SK-N-SH (cell line): ENCODE data around the gene COL2A1. TPM values are rescaled to one million over a fixed set of nuclear protein-coding genes. Genes with fewer than 3 reads are reported as not detected.

Experiments
- CTCF ChIA-PET: fragments of 300-600, 350-600 bp; formaldehyde crosslinking; extraction: SDS; loops from one replicate; lab custom pipeline; 2021; lab: Yijun Ruan, JAX
- POLR2A ChIA-PET: fragments of 350-600 bp; sonication (Branson Sonifier 250); formaldehyde crosslinking; extraction: SDS; loops from one replicate; lab custom pipeline; 2020; ENCODE audit warnings: antibody characterized with exemption, inconsistent platforms; lab: Yijun Ruan, JAX
- DNase-seq: peaks from one replicate; pipeline ENCODE4 v3.0.0; 2012
- H2AFZ ChIP-seq: fragments of 200-600 bp; sonication (generic); 2 replicates; pipeline ENCODE4 v1.8.1; 2016; ENCODE audit warnings: antibody characterized with exemption, mild to moderate bottlenecking, low read depth
- H3F3A ChIP-seq: fragments of 200-600 bp; sonication (generic); replicated peaks from 2 replicates; pipeline ENCODE3; 2016; ENCODE audit warnings: antibody characterized with exemption, mild to moderate bottlenecking; ENCODE audit not compliant: insufficient read depth
- H3K27ac ChIP-seq, 2 experiments: fragments of 200-500 bp in 1 of 2; fragments of 200-600 bp in 1 of 2; sonication (Bioruptor generic) in 1 of 2; sonication (generic), shearing (Covaris generic) in 1 of 2; 2 replicates each; pipeline versions ENCODE4 v1.5.1 to v1.6.1; 2014 to 2016; ENCODE audit warnings: low read depth in 2 of 2, inconsistent platforms in 1 of 2, low read length in 1 of 2, mild to moderate bottlenecking in 1 of 2, mixed read lengths in 1 of 2
- H3K27me3 ChIP-seq: fragments of 200-600 bp; sonication (generic), shearing (Covaris generic); 2 replicates; pipeline ENCODE4 v1.6.1; 2016; ENCODE audit warnings: mixed run types; ENCODE audit not compliant: insufficient read depth
- H3K36me3 ChIP-seq, 2 experiments: fragments of 200-500 bp in 1 of 2; fragments of 200-600 bp in 1 of 2; sonication (Bioruptor generic) in 1 of 2; sonication (generic) in 1 of 2; replicated peaks in 1 of 2; 2 replicates each; pipeline versions ENCODE3 to v1.5.1; 2014 to 2016; ENCODE audit warnings: low read length in 1 of 2, mild to moderate bottlenecking in 1 of 2; ENCODE audit not compliant: insufficient read depth in 2 of 2, control insufficient read depth in 1 of 2
- H3K4me1 ChIP-seq, 2 experiments: fragments of 200-500 bp in 1 of 2; fragments of 200-600 bp in 1 of 2; sonication (Bioruptor generic) in 1 of 2; sonication (generic), shearing (Covaris generic) in 1 of 2; 2 replicates each; pipeline versions ENCODE4 v1.5.1 to v1.6.1; 2014 to 2016; ENCODE audit warnings: low read depth in 1 of 2, low read length in 1 of 2, mixed run types in 1 of 2; ENCODE audit not compliant: insufficient read depth in 2 of 2, control insufficient read depth in 1 of 2
- H3K4me2 ChIP-seq: fragments of 200-600 bp; sonication (generic), shearing (Covaris generic); 2 replicates; pipeline ENCODE4 v1.6.1; 2017; ENCODE audit warnings: mixed run types
- H3K4me3 ChIP-seq, 2 experiments: fragments of 200-500 bp in 1 of 2; fragments of 200-600 bp in 1 of 2; sonication (Bioruptor generic) in 1 of 2; sonication (generic), shearing (Covaris generic) in 1 of 2; 2 replicates each; pipeline versions ENCODE4 v1.5.1 to v1.8.1; 2014 to 2016; ENCODE audit warnings: low read depth in 2 of 2, inconsistent platforms in 1 of 2, low read length in 1 of 2, mild to moderate bottlenecking in 1 of 2, mixed read lengths in 1 of 2, moderate library complexity in 1 of 2
- H3K79me2 ChIP-seq: fragments of 200-600 bp; sonication (generic); 2 replicates; pipeline ENCODE4 v1.8.1; 2017; ENCODE audit warnings: mild to moderate bottlenecking; ENCODE audit not compliant: insufficient read depth
- H3K9ac ChIP-seq: fragments of 200-600 bp; sonication (generic); 2 replicates; pipeline ENCODE4 v1.6.1; 2017; ENCODE audit warnings: mixed run types
- H3K9me2 ChIP-seq: fragments of 200-600 bp; sonication (generic); 2 replicates; pipeline ENCODE4 v1.6.1; 2017; ENCODE audit warnings: mixed run types
- H3K9me3 ChIP-seq: fragments of 200-600 bp; sonication (generic); 2 replicates; pipeline ENCODE4 v1.6.1; 2017; ENCODE audit warnings: mixed run types, mild to moderate bottlenecking, moderate library complexity
- H4K20me1 ChIP-seq: fragments of 200-600 bp; sonication (generic); 2 replicates; pipeline ENCODE4 v1.6.1; 2017; ENCODE audit warnings: mild to moderate bottlenecking, mixed run types; ENCODE audit not compliant: insufficient read depth
- FOXM1 ChIP-seq: IDR thresholded peaks from 2 replicates; pipeline ENCODE4 v1.4.0; 2012; ENCODE audit warnings: low read depth, mild to moderate bottlenecking
- GATA2 ChIP-seq: sonication (generic); formaldehyde crosslinking; IDR thresholded peaks from 2 replicates; pipeline ENCODE4 v1.5.0; 2020; ENCODE audit warnings: mild to moderate bottlenecking, missing genetic modification reagents
- MAX ChIP-seq: IDR thresholded peaks from 2 replicates; pipeline ENCODE4 v1.4.0; 2012; ENCODE audit warnings: low read depth
- MXI1 ChIP-seq: IDR thresholded peaks from 2 replicates; pipeline ENCODE4 v1.6.1; 2012; ENCODE audit warnings: mild to moderate bottlenecking, low read depth, low read length, improper control_type of control experiment
- NFIC ChIP-seq: IDR thresholded peaks from 2 replicates; pipeline ENCODE4 v1.4.0; 2012; ENCODE audit warnings: borderline replicate concordance
- POLR2AphosphoS5 ChIP-seq: IDR thresholded peaks from 2 replicates; pipeline ENCODE4 v1.6.1; 2012; ENCODE audit warnings: low read depth, low read length
- RAD21 ChIP-seq: IDR thresholded peaks from 2 replicates; pipeline ENCODE4 v1.6.1; 2012; ENCODE audit warnings: mild to moderate bottlenecking, low read length
- RXRA ChIP-seq: IDR thresholded peaks from 2 replicates; pipeline ENCODE4 v1.4.0; 2012; ENCODE audit warnings: low read depth, mild to moderate bottlenecking, borderline replicate concordance
- SIN3A ChIP-seq: IDR thresholded peaks from 2 replicates; pipeline ENCODE4 v1.6.1; 2012; ENCODE audit warnings: low read depth, mild to moderate bottlenecking, low read length, moderate library complexity, borderline replicate concordance
- SMC3 ChIP-seq: IDR thresholded peaks from 2 replicates; pipeline ENCODE4 v1.6.1; 2012; ENCODE audit warnings: low read depth, low read length, improper control_type of control experiment
- TAF1 ChIP-seq: IDR thresholded peaks from 2 replicates; pipeline ENCODE4 v1.6.1; 2012; ENCODE audit warnings: low read depth, mild to moderate bottlenecking, low read length, moderate library complexity, borderline replicate concordance
- TEAD4 ChIP-seq: IDR thresholded peaks from 2 replicates; pipeline ENCODE4 v1.4.0; 2012; ENCODE audit warnings: mild to moderate bottlenecking, borderline replicate concordance; ENCODE audit not compliant: insufficient read depth
- ZBTB33 ChIP-seq: IDR thresholded peaks from 2 replicates; pipeline ENCODE4 v1.4.0; 2012; ENCODE audit warnings: low read depth, borderline replicate concordance
- WGBS: methylation state at CpG from one replicate; pipeline ENCODE4 v1.1.6; 2017; ENCODE audit warnings: low lambda C conversion rate; 5-methylcytosine and 5-hydroxymethylcytosine counted together
- polyA plus RNA-seq, 3 experiments: library from polyadenylated mRNA; depleted of rRNA; stranded (reverse); fragments of >200 nt; gene quantifications; 2 replicates each; pipeline ENCODE4 v1.2.3, GENCODE V29; 2012
- TF ChIP-seq, protein P1 (sequence below): fragments of 150-350 bp; IDR thresholded peaks from 2 replicates; pipeline ENCODE4 v1.6.1; 2017; ENCODE audit warnings: antibody characterized with exemption, low read length, low read depth, borderline replicate concordance
- TF ChIP-seq, protein P2 (sequence below): fragments of 200-600 bp; sonication (generic); IDR thresholded peaks from 2 replicates; pipeline ENCODE4 v1.6.1; 2017; ENCODE audit warnings: antibody characterized with exemption, mild to moderate bottlenecking, moderate library complexity
- TF ChIP-seq, protein P3 (sequence below): fragments of 150-350 bp; IDR thresholded peaks from 2 replicates; pipeline ENCODE4 v1.6.1; 2016; ENCODE audit warnings: mild to moderate bottlenecking, low read depth, low read length

Gene COL2A1
- polyA plus RNA-seq, 1 of the 3 experiments (the other 2 are of a cell fraction): 0.02 TPM

- peaks cover 0 to 26% of the 10 kb centered on the region in 2 experiments; a peak in 2 of 4 replicates for H3K4me1 ChIP-seq
- no peaks in the 10 kb centered on the region for H3K9me2 ChIP-seq
- no peak for TF ChIP-seq MAX
- TF ChIP-seq MXI1: no peak
- no peak for TF ChIP-seq POLR2AphosphoS5
- TF ChIP-seq, protein P1, sequence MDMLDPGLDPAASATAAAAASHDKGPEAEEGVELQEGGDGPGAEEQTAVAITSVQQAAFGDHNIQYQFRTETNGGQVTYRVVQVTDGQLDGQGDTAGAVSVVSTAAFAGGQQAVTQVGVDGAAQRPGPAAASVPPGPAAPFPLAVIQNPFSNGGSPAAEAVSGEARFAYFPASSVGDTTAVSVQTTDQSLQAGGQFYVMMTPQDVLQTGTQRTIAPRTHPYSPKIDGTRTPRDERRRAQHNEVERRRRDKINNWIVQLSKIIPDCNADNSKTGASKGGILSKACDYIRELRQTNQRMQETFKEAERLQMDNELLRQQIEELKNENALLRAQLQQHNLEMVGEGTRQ: no peak
- no peak for TF ChIP-seq ZBTB33
- no peak for TF ChIP-seq SIN3A
- TF ChIP-seq, protein P2, sequence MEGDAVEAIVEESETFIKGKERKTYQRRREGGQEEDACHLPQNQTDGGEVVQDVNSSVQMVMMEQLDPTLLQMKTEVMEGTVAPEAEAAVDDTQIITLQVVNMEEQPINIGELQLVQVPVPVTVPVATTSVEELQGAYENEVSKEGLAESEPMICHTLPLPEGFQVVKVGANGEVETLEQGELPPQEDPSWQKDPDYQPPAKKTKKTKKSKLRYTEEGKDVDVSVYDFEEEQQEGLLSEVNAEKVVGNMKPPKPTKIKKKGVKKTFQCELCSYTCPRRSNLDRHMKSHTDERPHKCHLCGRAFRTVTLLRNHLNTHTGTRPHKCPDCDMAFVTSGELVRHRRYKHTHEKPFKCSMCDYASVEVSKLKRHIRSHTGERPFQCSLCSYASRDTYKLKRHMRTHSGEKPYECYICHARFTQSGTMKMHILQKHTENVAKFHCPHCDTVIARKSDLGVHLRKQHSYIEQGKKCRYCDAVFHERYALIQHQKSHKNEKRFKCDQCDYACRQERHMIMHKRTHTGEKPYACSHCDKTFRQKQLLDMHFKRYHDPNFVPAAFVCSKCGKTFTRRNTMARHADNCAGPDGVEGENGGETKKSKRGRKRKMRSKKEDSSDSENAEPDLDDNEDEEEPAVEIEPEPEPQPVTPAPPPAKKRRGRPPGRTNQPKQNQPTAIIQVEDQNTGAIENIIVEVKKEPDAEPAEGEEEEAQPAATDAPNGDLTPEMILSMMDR: no peak
- TF ChIP-seq RXRA: no peak
- TF ChIP-seq NFIC: no peak
- no peak for TF ChIP-seq TEAD4
- TF ChIP-seq, all 33 proteins: peak for 0
- Histone ChIP-seq H3K27me3 (peaks cover 64% of the 10 kb centered on the region), H3K9me3 (no peaks in the 10 kb centered on the region), H3K4me2 (no peak overlapping the region), H4K20me1 (no peaks in the 10 kb centered on the region), H3F3A (no peaks in the 10 kb centered on the region), H3K4me3 (no peak overlapping the region), H3K9ac (no peak overlapping the region), H3K36me3 (no peaks in the 10 kb centered on the region), H3K79me2 (no peaks in the 10 kb centered on the region), H3K27ac (no peak overlapping the region), H2AFZ (no peak overlapping the region)
- ChIA-PET CTCF (no interaction called here), POLR2A (no interaction called here)
- WGBS: 95% methylated on average over 4 of the region's 4 CpGs
- DNase-seq: no peak
Observed at GRCh38 chr12:47995981-47996401, 8.3 kb downstream of the COL2A1 start.

GRCh38 chr12:47993491-47993890 lies 10.8 kb downstream of the COL2A1 start:
- Histone ChIP-seq H3K79me2 (no peaks in the 10 kb centered on the region), H4K20me1 (no peaks in the 10 kb centered on the region), H3K9me3 (no peaks in the 10 kb centered on the region), H2AFZ (no peak overlapping the region), H3K9me2 (no peaks in the 10 kb centered on the region), H3K36me3 (no peaks in the 10 kb centered on the region), H3K4me1 (peaks cover 0 to 34% of the 10 kb centered on the region in 2 experiments; a peak in 2 of 4 replicates), H3K4me3 (no peak overlapping the region), H3K27me3 (peaks cover 39% of the 10 kb centered on the region), H3K27ac (no peak overlapping the region), H3K4me2 (no peak overlapping the region), H3K9ac (no peak overlapping the region), H3F3A (no peaks in the 10 kb centered on the region)
- POLR2A ChIA-PET: no interaction called here
- CTCF ChIA-PET: interaction anchor here (0.8 to 2.7 kb wide), 8 partner anchors 9 to 221 kb away, joined by 3 to 11 read pairs (median 4); partner anchors contain the start of genes CCDC184, SLC48A1 and TMEM106C
- no peak for DNase-seq
- WGBS: 52% methylated on average over 3 of the region's 5 CpGs
- no peak for TF ChIP-seq SIN3A
- TF ChIP-seq SMC3: no peak
- TF ChIP-seq RXRA: no peak
- TF ChIP-seq ZBTB33: no peak
- no peak for TF ChIP-seq TAF1
- TF ChIP-seq POLR2AphosphoS5: no peak
- TF ChIP-seq GATA2 (CRISPR knock-in tag): no peak
- no peak for TF ChIP-seq RAD21
- TF ChIP-seq, protein P3, sequence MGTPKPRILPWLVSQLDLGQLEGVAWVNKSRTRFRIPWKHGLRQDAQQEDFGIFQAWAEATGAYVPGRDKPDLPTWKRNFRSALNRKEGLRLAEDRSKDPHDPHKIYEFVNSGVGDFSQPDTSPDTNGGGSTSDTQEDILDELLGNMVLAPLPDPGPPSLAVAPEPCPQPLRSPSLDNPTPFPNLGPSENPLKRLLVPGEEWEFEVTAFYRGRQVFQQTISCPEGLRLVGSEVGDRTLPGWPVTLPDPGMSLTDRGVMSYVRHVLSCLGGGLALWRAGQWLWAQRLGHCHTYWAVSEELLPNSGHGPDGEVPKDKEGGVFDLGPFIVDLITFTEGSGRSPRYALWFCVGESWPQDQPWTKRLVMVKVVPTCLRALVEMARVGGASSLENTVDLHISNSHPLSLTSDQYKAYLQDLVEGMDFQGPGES: no peak
- TF ChIP-seq MXI1: no peak
- no peak for TF ChIP-seq FOXM1
- TF ChIP-seq TEAD4: no peak
- no peak for TF ChIP-seq MAX
